Sigmoid colon (tissue), 7 donors: Measurements from ENCODE around the gene LYRM4. TPM values are rescaled to one million over a fixed set of nuclear protein-coding genes. Genes with fewer than 3 reads are reported as not detected.

Experiments
- DNase-seq: peaks from one replicate; pipeline ENCODE4 v3.0.0-alpha.2; 2019
- H3K27ac ChIP-seq, 4 donors: fragments of 200-600 bp; sonication (generic); one replicate each; pipeline ENCODE4 v1.5.1; 2016 to 2019; ENCODE audit warnings: mild to moderate bottlenecking in 1 of 4
- H3K27me3 ChIP-seq, 3 donors: fragments of 200-600 bp; sonication (generic); one replicate each; pipeline ENCODE4 v1.5.1; 2019; ENCODE audit warnings: mild to moderate bottlenecking in 1 of 3
- H3K36me3 ChIP-seq, 4 donors: fragments of 200-600 bp; sonication (generic); one replicate each; pipeline ENCODE4 v1.5.1; 2016 to 2019
- H3K4me1 ChIP-seq, 4 donors: fragments of 200-600 bp; sonication (generic); one replicate each; pipeline ENCODE4 v1.5.1; 2017 to 2019
- H3K4me3 ChIP-seq, 4 donors: fragments of 200-600 bp; sonication (generic); one replicate each; pipeline ENCODE4 v1.5.1; 2017 to 2019; ENCODE audit warnings: mild to moderate bottlenecking in 2 of 4, moderate library complexity in 1 of 4
- H3K9me3 ChIP-seq, 4 donors: fragments of 200-600 bp in 3 of 4; sonication (generic) in 3 of 4; one replicate each; pipeline versions ENCODE4 v1.5.1 to v1.6.1; 2013 to 2019
- EP300 ChIP-seq, 4 donors: sonication (generic); formaldehyde crosslinking; IDR thresholded peaks; one replicate each; pipeline ENCODE4 v1.6.1; 2017; ENCODE audit warnings: antibody characterized with exemption in 4 of 4
- POLR2A ChIP-seq, 2 donors: fragments of 450-650 bp; IDR thresholded peaks; one replicate each; pipeline ENCODE4 v1.6.1; 2016; ENCODE audit warnings: antibody characterized with exemption in 2 of 2, mild to moderate bottlenecking in 2 of 2, moderate library complexity in 2 of 2
- POLR2AphosphoS5 ChIP-seq, 4 donors: sonication (generic); formaldehyde crosslinking; IDR thresholded peaks; one replicate each; pipeline ENCODE4 v1.6.1; 2017; ENCODE audit warnings: antibody characterized with exemption in 4 of 4
- WGBS, 2 donors: extraction: QIAGEN DNeasy Blood & Tissue Kit; methylation state at CpG; one replicate each; pipeline ENCODE4 v1.1.7; 2013; 5-methylcytosine and 5-hydroxymethylcytosine counted together
- intact Hi-C: fragments of 100-400 bp; cut with DNase I; formaldehyde crosslinking; loops from one replicate; pipeline ENCODE4 v1.15.1; 2023
- polyA plus RNA-seq, 3 donors: library from polyadenylated mRNA; stranded (reverse); fragments of 200-250 nt; gene quantifications; one replicate each; pipeline ENCODE4 v1.2.3, GENCODE V29; 2013
- total RNA-seq, 4 donors: library from RNA; depleted of rRNA; stranded (reverse); fragments of >200 nt; gene quantifications; one replicate each; pipeline ENCODE4 v1.1.0, GENCODE V29; 2016
- TF ChIP-seq, protein P1 (sequence below), 4 experiments: fragments of 450-650 bp in 3 of 4; fragments of 200-600 bp in 1 of 4; IDR thresholded peaks; one replicate each; pipeline ENCODE4 v1.5.1; 2016 to 2019; ENCODE audit warnings: antibody characterized with exemption in 4 of 4, mild to moderate bottlenecking in 3 of 4, moderate library complexity in 2 of 4
- donor health status: healthy with polysubstance abuse.
- donor health status: Bipolar disorder and iron deficiency.
- donor health status: healthy.

Gene LYRM4
- total and polyA plus RNA-seq, 7 donors: 11.3 to 29.3 (median 22.2) TPM

DNA sequence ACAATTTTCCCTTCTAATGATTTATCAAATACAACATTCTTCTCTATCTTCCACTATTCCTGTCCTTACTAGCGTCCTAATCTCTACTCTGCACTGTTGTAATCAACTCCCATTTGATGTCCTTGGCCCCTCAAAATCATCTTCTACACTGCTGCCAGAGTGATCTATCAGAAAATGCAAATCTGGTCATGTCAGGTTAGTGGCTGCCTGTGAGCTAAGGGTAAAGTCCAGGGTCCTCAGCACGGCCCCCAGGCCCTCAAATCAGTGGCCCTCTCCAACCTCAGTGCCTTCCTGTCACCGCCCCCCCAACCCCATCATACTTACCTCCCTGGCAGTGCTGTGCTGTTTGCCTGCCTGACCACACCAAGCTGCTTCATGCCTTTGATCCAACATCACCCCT is 3.8 kb downstream of the LYRM4 start:
- no peak for DNase-seq
- Histone ChIP-seq H3K4me1 (peaks cover 0 to 15% (median 10%) of the 10 kb centered on the region in 4 donors), H3K27me3 (no peaks in the 10 kb centered on the region), H3K4me3 (no peak overlapping the region), H3K9me3 (no peaks in the 10 kb centered on the region), H3K27ac (no peak overlapping the region), H3K36me3 (peaks cover 0 to 5% (median 0%) of the 10 kb centered on the region in 4 donors)
- intact Hi-C loops: no loop called here
- WGBS, 2 donors: 90 to 91% methylated on average over 3 of the region's 3 CpGs
- no peak for TF ChIP-seq EP300 (IDR thresholded peaks at IDR 0.05)
- no peak for TF ChIP-seq POLR2AphosphoS5 (IDR thresholded peaks at IDR 0.05)
- TF ChIP-seq, protein P1, sequence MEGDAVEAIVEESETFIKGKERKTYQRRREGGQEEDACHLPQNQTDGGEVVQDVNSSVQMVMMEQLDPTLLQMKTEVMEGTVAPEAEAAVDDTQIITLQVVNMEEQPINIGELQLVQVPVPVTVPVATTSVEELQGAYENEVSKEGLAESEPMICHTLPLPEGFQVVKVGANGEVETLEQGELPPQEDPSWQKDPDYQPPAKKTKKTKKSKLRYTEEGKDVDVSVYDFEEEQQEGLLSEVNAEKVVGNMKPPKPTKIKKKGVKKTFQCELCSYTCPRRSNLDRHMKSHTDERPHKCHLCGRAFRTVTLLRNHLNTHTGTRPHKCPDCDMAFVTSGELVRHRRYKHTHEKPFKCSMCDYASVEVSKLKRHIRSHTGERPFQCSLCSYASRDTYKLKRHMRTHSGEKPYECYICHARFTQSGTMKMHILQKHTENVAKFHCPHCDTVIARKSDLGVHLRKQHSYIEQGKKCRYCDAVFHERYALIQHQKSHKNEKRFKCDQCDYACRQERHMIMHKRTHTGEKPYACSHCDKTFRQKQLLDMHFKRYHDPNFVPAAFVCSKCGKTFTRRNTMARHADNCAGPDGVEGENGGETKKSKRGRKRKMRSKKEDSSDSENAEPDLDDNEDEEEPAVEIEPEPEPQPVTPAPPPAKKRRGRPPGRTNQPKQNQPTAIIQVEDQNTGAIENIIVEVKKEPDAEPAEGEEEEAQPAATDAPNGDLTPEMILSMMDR (IDR thresholded peaks at IDR 0.05): no peak
- no peak for TF ChIP-seq POLR2A (IDR thresholded peaks at IDR 0.05)

DNA sequence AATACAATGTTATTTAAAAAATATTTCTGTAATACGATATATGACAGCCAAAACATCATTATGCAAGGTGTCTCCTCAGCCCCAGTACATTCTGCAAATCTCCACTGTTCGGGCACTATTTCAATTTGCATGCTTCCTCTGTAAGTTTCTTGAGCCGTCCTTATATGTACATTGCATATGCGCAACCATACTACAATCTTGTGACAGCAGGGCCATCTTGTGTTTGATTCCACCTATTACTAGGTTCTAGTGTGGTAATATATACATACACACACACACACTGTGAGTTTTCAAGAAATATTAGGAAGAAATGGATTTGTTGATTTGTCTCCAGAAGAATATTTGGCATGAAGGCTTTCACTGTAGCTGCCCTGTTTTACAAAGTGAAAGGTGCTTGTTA is 9.8 kb downstream of the LYRM4 start:
- no peaks in the 10 kb centered on the region for H3K4me1 ChIP-seq
- DNase-seq: no peak
- intact Hi-C loops: no loop called here

DNA sequence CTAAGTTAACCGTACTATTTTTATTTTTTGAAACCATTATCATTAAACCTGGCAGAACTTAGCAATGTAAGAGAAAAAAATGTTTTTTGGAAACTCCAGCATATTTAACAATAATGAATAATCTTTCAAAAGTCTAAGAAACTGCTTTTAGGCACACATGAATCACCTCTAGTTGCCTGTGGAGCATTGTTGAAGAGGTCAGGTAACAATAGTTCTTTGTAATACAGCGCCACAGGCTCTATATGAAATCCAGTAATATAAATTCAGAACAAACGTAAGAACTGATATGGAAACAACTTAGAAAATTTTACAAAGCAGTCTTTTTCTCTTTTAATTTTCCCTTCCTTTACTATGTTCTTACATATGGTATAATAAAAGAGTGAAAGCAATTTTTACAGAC is 10.3 kb downstream of the LYRM4 start:
- H3K36me3 ChIP-seq: no peaks in the 10 kb centered on the region
- no peaks in the 10 kb centered on the region for H3K9me3 ChIP-seq
- no peak overlapping the region for H3K27ac ChIP-seq
- TF ChIP-seq POLR2AphosphoS5 (IDR thresholded peaks at IDR 0.05) (no peak), EP300 (IDR thresholded peaks at IDR 0.05) (no peak)
- TF ChIP-seq, protein P1 (IDR thresholded peaks at IDR 0.05): no peak
- no peak for DNase-seq
- H3K4me3 ChIP-seq: no peak overlapping the region
- H3K4me1 ChIP-seq: no peaks in the 10 kb centered on the region
- intact Hi-C loops: no loop called here
- no peaks in the 10 kb centered on the region for H3K27me3 ChIP-seq
- WGBS, 2 donors: 85 to 96% methylated on average over 3 of the region's 3 CpGs

More for the DNA sequence above, 9.8 kb downstream of the LYRM4 start:
- Histone ChIP-seq H3K9me3 (no peaks in the 10 kb centered on the region), H3K27me3 (no peaks in the 10 kb centered on the region), H3K36me3 (peaks cover 0 to 4% (median 0%) of the 10 kb centered on the region in 4 donors), H3K4me3 (no peak overlapping the region), H3K27ac (no peak overlapping the region)
- 91 to 97% methylated on average over 4 of the region's 4 CpGs for WGBS, 2 donors
- TF ChIP-seq, protein P1 (IDR thresholded peaks at IDR 0.05): no peak
- no peak for TF ChIP-seq POLR2AphosphoS5 (IDR thresholded peaks at IDR 0.05)
- no peak for TF ChIP-seq EP300 (IDR thresholded peaks at IDR 0.05)
- TF ChIP-seq POLR2A (IDR thresholded peaks at IDR 0.05): no peak

DNA sequence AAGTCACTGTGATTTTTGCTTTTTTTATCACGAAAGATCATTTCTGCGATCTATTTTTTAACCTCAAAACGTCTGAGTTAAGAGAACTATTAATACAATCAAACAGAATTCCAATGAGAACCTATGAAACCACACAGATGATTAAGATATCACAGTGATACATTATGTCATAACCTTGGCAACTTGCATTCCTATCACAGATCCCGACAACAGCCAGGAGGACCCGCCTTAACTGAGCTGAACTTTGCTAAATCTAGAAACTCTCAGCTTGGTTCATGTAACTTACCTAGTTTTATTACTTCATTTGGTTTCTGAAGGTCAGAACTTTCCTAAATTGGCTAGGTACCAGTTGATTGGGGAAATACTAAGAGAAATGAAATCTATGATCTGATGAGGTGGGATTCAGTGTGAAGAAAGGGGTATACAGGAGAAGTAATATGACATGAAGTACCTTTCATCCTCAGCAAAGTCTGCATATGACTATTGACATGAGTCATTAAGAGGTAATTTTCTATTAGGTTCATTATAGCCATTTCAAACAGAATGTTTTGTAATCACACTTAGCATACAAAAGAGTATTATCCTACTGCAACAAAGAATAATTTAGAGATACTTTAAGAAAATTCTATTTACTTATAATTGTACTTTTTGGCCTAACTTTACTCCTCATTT is 11.2 kb downstream of the LYRM4 start:
- 83 to 84% methylated on average over 5 of the region's 5 CpGs for WGBS, 2 donors
- intact Hi-C loops: no loop called here
- no peak overlapping the region for H3K4me3 ChIP-seq
- H3K4me1 ChIP-seq: no peaks in the 10 kb centered on the region
- no peaks in the 10 kb centered on the region for H3K36me3 ChIP-seq
- H3K27ac ChIP-seq: no peak overlapping the region
- TF ChIP-seq EP300 (IDR thresholded peaks at IDR 0.05) (no peak), POLR2AphosphoS5 (IDR thresholded peaks at IDR 0.05) (no peak), POLR2A (IDR thresholded peaks at IDR 0.05) (no peak)
- TF ChIP-seq, protein P1 (IDR thresholded peaks at IDR 0.05): no peak
- H3K27me3 ChIP-seq: no peaks in the 10 kb centered on the region
- no peaks in the 10 kb centered on the region for H3K9me3 ChIP-seq
- no peak for DNase-seq
